ENCODE results near the gene CEP85. TPM values are rescaled to one million over a fixed set of nuclear protein-coding genes. Genes with fewer than 3 reads are reported as not detected.
"Not testable (repeated sequence)": the region's sequence is repeated elsewhere in the genome, so short reads cannot be mapped to it uniquely, and the experiment has no call there.

The CEP85 gene
- total RNA-seq, 1 donor = 13.0 TPM

- TF ChIP-seq CTCF (IDR thresholded peaks at IDR 0.05; ENCODE audit: insufficient read depth, low read depth, low read length) = no peak
- DNase-seq (ENCODE audit: low read depth) = no peak
Measured at GRCh38 chr1:26289158-26290059, 55.4 kb downstream of the CEP85 start.

GRCh38 chr1:26290122-26290881, 56.3 kb downstream of the CEP85 start:
- TF ChIP-seq CTCF (IDR thresholded peaks at IDR 0.05; ENCODE audit: insufficient read depth, low read depth, low read length) = no peak

More at GRCh38 chr1:26289158-26290059, 55.4 kb downstream of the CEP85 start:
- H3K4me3 ChIP-seq (ENCODE audit: low read depth, low read length) = no peak overlapping the region

GRCh38 chr1:26290882-26291261, 56.9 kb downstream of the CEP85 start:
- TF ChIP-seq CTCF (IDR thresholded peaks at IDR 0.05; ENCODE audit: insufficient read depth, low read depth, low read length) = no peak
- no peak overlapping the region for H3K4me3 ChIP-seq (ENCODE audit: low read depth, low read length)
- no peak for DNase-seq (ENCODE audit: low read depth)

More at GRCh38 chr1:26290122-26290881, 56.3 kb downstream of the CEP85 start:
- no peak for DNase-seq (ENCODE audit: low read depth)
- H3K4me3 ChIP-seq (ENCODE audit: low read depth, low read length) = no peak overlapping the region

- TF ChIP-seq CTCF (IDR thresholded peaks at IDR 0.05; ENCODE audit: insufficient read depth, low read depth, low read length) = no peak
- H3K4me3 ChIP-seq (ENCODE audit: low read depth, low read length) = no peak overlapping the region
- DNase-seq (ENCODE audit: low read depth) = no peak
Measured at GRCh38 chr1:26291433-26291832, 57.4 kb downstream of the CEP85 start.

GRCh38 chr1:26291939-26292338, 57.9 kb downstream of the CEP85 start:
- no peak for TF ChIP-seq CTCF (IDR thresholded peaks at IDR 0.05; ENCODE audit: insufficient read depth, low read depth, low read length)
- DNase-seq (ENCODE audit: low read depth) = no peak
- no peak overlapping the region for H3K4me3 ChIP-seq (ENCODE audit: low read depth, low read length)

- not testable (repeated sequence) for H3K4me3 ChIP-seq (ENCODE audit: low read depth, low read length); DNase-seq (ENCODE audit: low read depth)
Measured at GRCh38 chr1:26292735-26293134, 58.7 kb downstream of the CEP85 start.

- TF ChIP-seq CTCF (IDR thresholded peaks at IDR 0.05; ENCODE audit: insufficient read depth, low read depth, low read length) = no peak
- no peak for DNase-seq (ENCODE audit: low read depth)
- no peak overlapping the region for H3K4me3 ChIP-seq (ENCODE audit: low read depth, low read length)
Measured at GRCh38 chr1:26293911-26294463, 60.0 kb downstream of the CEP85 start.
